ENCODE results near the gene DCPS.

- no peak for TF ChIP-seq CTCF (conservative IDR thresholded peaks at IDR 0.05 in 1 of 2, IDR thresholded peaks at IDR 0.05 in 1 of 2; ENCODE audit: extremely low read depth in 1 of 2, insufficient read depth in 1 of 2, low read depth in 1 of 2, low read length in 2 of 2)
- TF ChIP-seq EZH2 (IDR thresholded peaks at IDR 0.05; ENCODE audit: borderline replicate concordance, low read length) = no peak
Observed at GRCh38 chr11:126390272-126390867, 86.5 kb downstream of the DCPS start.

Measured in mammary epithelial cell (primary cell).